SK-N-SH treated with all-trans-retinoic acid at 6 μM for 48 hours (cell line): ENCODE results near the gene WWC1.

Experiments
- ARNTL ChIP-seq: fragments of 450-650 bp; formaldehyde crosslinking; IDR thresholded peaks from 2 replicates; pipeline ENCODE4 v1.5.0; 2020; ENCODE audit warnings: low read depth, mild to moderate bottlenecking, moderate library complexity, borderline replicate concordance
- ISL1 ChIP-seq: fragments of 250-450 bp; sonication (Bioruptor Pico); IDR thresholded peaks from 2 replicates; pipeline ENCODE4 v2.1.2; 2022; ENCODE audit warnings: mild to moderate bottlenecking, moderate library complexity
- RARB ChIP-seq: fragments of 250-450 bp; sonication (Bioruptor Pico); IDR thresholded peaks from 2 replicates; pipeline ENCODE4 v1.8.0; 2021; ENCODE audit warnings: mild to moderate bottlenecking, moderate library complexity
- SNAI2 ChIP-seq: fragments of 250-450 bp; sonication (Bioruptor Pico); IDR thresholded peaks from 2 replicates; pipeline ENCODE4 v1.5.0; 2020; ENCODE audit warnings: mild to moderate bottlenecking, moderate library complexity
- TCF4 ChIP-seq: fragments of 250-450 bp; sonication (Bioruptor Pico); IDR thresholded peaks from 2 replicates; pipeline ENCODE4 v1.8.0; 2021; ENCODE audit warnings: mild to moderate bottlenecking, moderate library complexity, borderline replicate concordance
- TOX ChIP-seq: fragments of 250-450 bp; sonication (Bioruptor Pico); IDR thresholded peaks from 2 replicates; pipeline ENCODE4 v1.8.0; 2021; ENCODE audit warnings: mild to moderate bottlenecking, moderate library complexity, borderline replicate concordance
- ZFP30 ChIP-seq: fragments of 450-650 bp; formaldehyde crosslinking; IDR thresholded peaks from 2 replicates; pipeline ENCODE4 v1.5.0; 2022; ENCODE audit warnings: mild to moderate bottlenecking, moderate library complexity
- ZNF565 ChIP-seq: fragments of 450-650 bp; formaldehyde crosslinking; conservative IDR thresholded peaks from 2 replicates; pipeline ENCODE4 v1.5.0; 2020; ENCODE audit warnings: low read depth, mild to moderate bottlenecking, moderate library complexity
- ZNF70 ChIP-seq: fragments of 450-650 bp; formaldehyde crosslinking; IDR thresholded peaks from 2 replicates; pipeline ENCODE4 v1.5.0; 2020; ENCODE audit warnings: mild to moderate bottlenecking, moderate library complexity
- ZNF8 ChIP-seq: fragments of 450-650 bp; formaldehyde crosslinking; IDR thresholded peaks from 2 replicates; pipeline ENCODE4 v1.5.0; 2020; ENCODE audit warnings: mild to moderate bottlenecking, moderate library complexity
- TF ChIP-seq, protein P1 (sequence below): fragments of 250-450 bp; sonication (Bioruptor Pico); IDR thresholded peaks from 2 replicates; pipeline ENCODE4 v1.8.0; 2020; ENCODE audit warnings: mild to moderate bottlenecking, moderate library complexity, borderline replicate concordance
- TF ChIP-seq, protein P2 (sequence below): fragments of 250-450 bp; sonication (Bioruptor Pico); IDR thresholded peaks from 2 replicates; pipeline ENCODE4 v1.8.0; 2021; ENCODE audit warnings: low read depth, mild to moderate bottlenecking, moderate library complexity, borderline replicate concordance

GRCh38 chr5:168480601-168481000, 189.2 kb downstream of the WWC1 start:
- TF ChIP-seq RARB (CRISPR knock-in tag) (no peak), ZNF565 (CRISPR knock-in tag) (no peak), TOX (CRISPR knock-in tag) (no peak), ZNF70 (CRISPR knock-in tag) (no peak), ISL1 (CRISPR knock-in tag) (no peak), ARNTL (no peak), ZNF8 (CRISPR knock-in tag) (no peak), TCF4 (CRISPR knock-in tag) (no peak), SNAI2 (CRISPR knock-in tag) (no peak), ZFP30 (CRISPR knock-in tag) (no peak)
- TF ChIP-seq, protein P1, sequence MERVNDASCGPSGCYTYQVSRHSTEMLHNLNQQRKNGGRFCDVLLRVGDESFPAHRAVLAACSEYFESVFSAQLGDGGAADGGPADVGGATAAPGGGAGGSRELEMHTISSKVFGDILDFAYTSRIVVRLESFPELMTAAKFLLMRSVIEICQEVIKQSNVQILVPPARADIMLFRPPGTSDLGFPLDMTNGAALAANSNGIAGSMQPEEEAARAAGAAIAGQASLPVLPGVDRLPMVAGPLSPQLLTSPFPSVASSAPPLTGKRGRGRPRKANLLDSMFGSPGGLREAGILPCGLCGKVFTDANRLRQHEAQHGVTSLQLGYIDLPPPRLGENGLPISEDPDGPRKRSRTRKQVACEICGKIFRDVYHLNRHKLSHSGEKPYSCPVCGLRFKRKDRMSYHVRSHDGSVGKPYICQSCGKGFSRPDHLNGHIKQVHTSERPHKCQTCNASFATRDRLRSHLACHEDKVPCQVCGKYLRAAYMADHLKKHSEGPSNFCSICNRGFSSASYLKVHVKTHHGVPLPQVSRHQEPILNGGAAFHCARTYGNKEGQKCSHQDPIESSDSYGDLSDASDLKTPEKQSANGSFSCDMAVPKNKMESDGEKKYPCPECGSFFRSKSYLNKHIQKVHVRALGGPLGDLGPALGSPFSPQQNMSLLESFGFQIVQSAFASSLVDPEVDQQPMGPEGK, result no peak
- TF ChIP-seq, protein P2, sequence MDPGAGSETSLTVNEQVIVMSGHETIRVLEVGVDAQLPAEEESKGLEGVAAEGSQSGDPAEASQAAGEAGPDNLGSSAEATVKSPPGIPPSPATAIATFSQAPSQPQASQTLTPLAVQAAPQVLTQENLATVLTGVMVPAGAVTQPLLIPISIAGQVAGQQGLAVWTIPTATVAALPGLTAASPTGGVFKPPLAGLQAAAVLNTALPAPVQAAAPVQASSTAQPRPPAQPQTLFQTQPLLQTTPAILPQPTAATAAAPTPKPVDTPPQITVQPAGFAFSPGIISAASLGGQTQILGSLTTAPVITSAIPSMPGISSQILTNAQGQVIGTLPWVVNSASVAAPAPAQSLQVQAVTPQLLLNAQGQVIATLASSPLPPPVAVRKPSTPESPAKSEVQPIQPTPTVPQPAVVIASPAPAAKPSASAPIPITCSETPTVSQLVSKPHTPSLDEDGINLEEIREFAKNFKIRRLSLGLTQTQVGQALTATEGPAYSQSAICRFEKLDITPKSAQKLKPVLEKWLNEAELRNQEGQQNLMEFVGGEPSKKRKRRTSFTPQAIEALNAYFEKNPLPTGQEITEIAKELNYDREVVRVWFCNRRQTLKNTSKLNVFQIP (CRISPR knock-in tag), result no peak
